DLD1 (cell line): ENCODE measurements around the gene CIT.

Experiments
- in situ Hi-C: cut with HindIII; loops from 2 replicates; pipeline ENCODE4 v1.10.0; 2017; ENCODE audit warnings: low sequenced_read_pairs

Gene CIT

DNA sequence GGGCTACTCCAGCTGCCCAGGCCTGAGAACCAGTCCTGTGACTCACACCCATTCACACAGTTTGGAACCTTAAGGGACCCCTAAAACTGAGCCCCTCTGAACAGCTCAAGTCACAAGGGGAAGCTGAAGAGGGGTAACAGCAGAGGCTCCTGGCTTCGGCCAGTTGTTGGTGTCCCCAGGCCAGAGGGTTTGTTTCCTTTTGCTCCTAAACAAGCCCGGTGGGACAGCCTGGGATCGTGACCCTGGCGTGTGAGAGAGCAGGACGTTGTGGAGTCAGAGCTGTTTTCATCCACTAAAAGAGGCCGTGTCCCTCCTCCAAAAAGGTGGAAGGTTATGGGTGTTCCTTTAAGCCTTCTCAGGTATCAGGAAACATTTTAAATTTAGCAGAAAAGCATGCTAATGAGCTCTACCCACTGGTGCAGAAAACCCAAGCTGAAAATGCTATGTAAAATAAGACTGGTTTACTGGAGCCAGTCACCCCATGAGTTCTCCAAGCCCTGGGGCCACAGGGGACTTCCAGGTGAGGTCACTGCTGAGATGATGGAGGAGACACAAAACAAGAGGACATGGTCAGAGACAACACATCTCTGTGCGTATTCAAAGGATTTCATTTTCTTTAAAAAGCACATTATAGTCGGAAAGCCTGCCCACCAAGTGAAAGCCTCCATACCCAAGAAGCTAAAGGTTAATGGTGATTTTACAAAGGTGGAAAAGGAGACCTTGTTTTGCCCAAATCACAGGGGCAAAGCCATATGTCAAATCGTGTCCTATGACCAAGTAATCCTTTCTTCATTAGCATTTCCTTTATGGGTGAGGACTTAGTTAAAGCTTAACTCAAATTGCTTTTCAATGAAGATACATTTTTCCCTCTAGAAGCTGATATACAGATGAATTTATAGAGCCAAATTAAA lies 195.1 kb downstream of the CIT start:
- in situ Hi-C loops: no loop called here

DNA sequence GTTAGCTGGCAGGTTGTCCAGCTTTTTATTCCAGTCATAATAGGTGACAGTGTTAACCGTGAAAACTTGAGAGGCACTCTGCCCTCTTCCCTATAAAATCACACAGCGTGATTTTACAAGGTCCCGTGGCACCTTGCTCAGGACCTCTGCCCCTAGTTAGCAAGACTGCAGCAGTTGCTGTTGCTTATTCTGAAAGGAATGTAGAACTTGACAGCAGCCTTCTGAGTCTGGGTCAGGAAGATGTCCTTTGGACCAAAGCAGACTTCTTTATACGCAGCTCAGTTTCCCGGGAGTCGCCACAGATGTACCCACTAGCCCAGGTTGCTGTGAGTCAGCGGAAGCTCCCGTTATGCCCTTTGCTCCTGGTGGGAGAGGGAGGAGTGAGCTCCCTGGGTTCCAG lies 196.0 kb downstream of the CIT start:
- in situ Hi-C loops: no loop called here

DNA sequence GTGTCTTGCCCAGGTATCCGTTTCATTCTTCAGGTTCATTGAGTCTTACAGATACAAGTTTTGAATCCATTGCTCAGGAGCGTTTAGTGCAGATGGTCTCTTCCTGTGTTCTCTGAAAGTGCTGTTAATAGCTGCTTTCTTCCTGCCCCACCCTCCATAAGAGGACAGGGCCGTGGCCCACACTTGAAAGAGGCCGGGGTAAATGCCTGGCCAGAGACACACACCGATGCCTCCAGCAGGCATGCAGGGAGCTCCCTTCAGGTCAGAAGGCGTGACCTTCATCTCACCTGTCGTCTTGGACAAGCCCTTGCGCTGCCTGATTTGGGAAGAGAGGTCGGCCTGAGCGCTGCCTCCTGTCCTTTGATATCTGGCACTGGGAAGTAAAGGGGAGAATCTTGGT lies 197.6 kb downstream of the CIT start:
- in situ Hi-C loops: no loop called here

DNA sequence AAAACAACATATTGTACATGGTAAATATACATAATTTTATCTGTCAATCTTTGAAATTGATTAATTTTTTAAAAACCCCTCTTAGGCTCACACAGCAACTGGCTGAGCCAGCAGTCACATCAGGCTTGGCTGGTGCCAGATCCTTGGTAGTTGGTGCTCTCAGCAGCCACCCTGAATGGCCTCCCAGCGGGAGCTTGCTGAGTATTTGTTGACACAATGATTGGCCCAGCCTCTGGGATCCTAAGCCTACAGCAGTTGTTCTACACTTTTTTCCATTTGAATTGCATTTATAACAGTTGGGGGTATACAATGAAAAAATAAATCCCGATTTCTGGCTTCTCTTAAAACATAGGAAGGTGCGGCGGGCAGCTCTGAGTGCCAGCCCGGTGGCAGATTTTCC lies 198.0 kb downstream of the CIT start:
- in situ Hi-C loops: no loop called here

DNA sequence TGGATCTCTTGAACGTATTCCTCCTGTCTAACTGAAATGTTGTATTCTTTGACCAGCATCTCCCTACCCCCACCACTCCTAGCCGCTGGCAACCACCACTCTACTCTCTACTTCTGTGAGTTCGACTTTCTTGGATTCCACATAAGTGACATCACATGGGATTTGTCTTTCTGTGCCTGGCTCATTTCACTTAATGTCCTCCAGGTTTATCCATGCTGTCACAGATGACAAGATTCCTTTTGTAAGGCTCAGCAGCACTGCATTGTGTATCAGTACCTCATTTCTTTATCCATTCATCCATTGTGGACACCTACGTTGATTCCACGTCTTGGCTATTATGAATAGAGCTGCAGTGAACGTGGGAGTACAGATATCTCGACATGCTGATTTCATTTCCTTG lies 198.7 kb downstream of the CIT start:
- in situ Hi-C loops: no loop called here

DNA sequence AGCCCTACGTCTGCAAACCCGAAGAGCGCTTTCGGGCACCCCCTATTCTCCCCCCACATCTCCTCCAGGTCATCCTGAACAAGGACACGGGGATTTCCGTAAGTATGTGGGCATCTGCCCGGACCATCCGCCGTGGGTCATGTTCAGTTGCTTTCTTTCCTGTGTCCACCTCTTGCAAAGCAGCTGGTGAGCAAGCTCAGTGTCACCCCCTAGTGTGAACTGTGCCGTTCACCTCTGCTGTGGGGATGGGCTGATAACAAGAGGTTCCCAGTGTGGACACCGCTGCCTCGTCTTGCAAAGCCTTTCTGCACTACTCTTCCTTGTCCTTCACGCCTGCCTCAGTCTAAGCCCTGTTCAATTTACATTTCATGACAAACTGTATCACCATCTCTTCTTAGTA lies 200.5 kb downstream of the CIT start:
- in situ Hi-C loops: no loop called here

DNA sequence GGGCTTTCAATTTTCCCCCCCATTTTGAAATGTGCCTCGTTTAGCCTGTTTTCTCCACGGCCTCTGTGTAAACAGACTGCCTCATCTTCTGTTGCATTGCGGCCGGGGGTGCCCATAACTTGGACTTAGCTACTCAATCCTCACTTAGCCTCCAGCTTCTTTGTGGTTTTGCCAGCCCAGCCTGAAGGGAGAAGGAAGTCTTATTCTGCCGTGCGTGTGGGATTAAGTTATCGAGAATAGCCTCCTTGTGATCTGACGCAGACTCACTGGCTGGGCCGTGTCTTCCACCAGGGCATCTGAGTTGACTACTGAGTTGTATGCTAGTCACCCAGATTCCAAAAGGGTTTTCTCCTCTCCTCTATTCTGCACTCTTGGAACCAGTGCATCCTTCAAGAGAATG lies 201.1 kb downstream of the CIT start:
- in situ Hi-C loops: no loop called here

DNA sequence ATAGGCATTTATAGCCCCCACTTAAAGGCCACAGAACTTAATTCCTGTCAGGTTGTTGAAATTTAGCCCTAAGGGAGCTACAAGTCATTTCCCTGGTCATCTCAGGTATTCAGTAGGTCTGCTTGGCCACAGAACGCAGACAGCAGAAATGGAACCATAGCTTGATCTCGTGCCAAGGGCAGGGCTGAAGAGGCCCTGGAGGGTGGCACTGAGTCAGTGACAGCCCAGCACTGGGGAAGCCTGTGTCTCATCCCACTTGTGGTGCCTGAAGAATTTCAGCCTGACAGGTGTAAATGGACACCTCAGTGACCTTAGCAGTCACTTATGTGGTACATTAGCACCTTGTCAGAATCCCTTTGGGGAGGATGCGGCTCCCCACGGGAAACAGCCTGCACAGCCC lies 202.6 kb downstream of the CIT start:
- in situ Hi-C loops: no loop called here

DNA sequence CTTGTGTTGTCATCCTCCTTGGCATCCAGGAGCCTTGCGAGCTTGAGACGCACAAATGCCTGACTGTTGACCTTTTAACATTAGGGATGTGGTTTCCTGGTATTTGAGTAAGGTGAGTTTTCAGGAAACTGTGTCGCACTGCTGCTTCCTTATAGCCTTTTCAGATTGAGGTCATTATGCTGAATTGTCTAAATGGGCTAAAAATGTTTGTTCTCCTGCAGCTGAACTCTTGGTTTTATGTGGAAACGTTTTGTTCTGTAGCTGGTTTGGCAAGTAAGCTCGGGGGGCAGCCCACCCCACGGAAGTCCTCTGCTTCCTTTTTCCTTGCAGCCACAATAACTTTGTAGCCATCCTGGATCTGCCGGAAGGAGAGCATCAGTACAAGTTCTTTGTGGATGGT lies 203.5 kb downstream of the CIT start:
- in situ Hi-C loops: no loop called here

DNA sequence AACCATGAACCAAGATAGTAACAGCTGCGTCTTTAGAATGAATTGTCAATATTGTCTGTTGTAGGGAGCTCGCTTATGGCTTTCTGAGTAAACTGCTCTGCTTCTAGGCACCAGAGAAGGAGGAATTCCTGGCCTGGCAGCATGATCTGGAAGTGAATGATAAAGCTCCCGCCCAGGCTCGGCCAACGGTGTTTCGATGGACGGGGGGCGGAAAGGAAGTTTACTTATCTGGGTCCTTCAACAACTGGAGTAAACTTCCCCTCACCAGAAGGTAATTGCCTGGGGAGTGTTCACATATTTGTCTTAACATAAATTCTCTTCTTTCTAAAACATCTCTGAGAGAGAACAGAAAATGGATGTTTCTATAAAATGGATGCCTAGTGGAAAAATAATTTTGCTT lies 204.9 kb downstream of the CIT start:
- in situ Hi-C loops: no loop called here

DNA sequence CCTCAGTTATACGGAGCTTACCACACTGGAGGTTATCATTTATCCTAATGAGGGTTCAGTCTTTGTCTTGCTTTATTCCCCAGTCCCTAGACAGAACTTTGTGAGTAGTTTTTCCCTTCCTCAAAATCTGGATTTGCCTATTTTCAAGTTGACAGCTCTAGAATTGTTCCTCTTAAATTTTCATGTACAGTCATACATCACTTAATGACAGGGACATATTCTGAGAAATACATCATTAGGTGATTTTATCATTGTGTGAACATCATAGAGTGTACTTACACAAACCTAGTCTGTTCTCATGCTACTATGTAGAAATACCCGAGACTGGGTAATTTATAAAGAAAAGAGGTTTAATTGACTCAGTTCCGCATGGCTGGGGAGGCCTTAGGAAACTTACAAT lies 206.1 kb downstream of the CIT start:
- in situ Hi-C loops: no loop called here

DNA sequence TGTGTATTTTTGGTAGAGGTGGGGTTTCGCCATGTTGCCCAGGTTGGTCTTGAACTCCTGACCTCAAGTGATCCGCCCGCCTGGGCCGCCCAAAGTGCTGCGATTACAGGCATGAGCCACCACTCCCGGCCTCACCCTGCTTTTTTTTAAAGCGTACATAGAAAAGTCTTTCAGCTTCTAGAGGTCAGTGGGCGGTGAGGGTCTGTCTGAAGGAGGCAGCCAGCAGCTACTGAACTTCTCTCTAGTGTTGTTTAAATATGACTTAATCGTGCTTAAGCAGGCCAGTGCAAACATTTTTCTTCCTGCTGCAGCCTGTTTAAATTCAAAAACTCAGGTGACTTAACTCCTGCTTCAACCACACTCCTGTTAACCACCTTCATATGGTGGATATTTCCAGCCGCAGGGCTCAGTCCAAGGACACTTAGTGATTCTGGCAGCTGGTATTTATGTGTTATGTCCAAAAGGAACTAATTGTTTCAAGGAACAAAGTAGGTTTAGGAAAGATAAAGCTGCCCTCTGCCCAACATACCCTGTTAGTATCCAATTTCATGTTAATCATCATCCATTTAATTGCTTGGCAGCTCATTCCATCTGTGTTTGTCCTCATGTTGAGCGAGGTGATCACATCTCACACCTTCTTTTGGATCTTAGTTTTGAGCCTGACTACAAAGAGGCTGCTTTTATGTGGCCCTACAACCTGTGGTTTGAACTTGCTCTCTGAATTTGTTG lies 207.2 kb downstream of the CIT start:
- in situ Hi-C loops: no loop called here

DNA sequence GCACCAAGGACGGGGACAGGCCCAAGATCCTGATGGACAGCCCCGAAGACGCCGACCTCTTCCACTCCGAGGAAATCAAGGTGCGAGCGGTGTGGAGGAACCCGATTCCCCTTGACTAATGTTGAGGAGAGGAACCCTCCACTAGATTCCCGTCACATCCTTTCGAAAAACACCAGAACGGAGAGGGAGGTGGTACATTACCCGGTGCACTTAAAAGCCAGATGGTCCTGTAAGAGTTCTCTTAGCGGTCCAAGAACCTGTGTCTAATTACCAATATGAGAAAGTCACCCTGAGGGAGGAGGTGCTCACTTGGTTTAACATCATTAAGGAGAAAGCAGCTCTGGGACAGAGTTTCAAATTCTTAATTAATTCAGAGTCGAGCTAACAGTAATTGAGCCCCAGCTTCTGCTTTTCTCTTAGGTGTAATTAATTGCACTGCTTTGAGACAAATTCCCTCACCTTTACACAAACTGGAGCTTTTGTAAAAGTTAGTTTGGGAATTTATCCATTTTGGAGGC lies 208.7 kb downstream of the CIT start:
- in situ Hi-C loops: no loop called here

DNA sequence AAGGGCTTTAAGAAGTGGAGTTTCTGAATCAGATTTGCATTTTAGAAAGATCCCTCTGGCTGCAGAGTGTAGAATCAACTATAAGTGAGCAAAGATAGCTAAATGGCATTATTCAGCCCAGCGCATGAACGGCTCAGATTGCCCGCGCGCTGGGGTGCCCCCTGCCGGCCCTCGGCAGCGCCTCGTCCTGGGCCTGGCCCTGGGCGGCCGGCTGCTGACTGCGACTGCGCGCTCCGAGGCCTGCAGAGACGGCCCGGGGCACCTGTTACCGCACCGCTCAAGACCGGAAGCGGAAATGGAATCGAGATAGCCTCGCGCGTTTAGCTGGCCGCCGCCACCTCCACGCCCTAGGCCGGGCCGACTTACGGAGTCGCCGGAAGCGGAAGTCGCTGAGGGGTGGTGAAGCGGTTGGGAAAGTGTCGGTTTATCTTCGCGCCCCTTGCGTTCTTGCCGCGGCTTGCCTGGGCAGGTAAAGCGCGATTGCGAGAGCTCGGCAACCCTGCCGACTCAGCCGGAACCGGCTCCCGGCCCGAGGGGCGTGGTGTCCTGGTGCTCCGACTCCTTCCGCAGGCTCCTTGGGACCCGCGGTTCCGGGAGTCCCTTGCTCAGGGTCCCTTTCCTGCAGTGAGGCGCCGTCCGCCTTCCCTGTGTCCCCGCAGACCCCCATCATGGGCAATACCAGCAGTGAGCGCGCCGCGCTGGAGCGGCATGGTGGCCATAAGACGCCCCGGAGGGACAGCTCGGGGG lies 209.4 kb downstream of the CIT start, which contains the start of gene PRKAB1:
Gene PRKAB1, plus strand, starts transcription at position 557 of the 747 bp plus-strand sequence. Its CDS starts 112 bp downstream, at position 669.
- in situ Hi-C loops: no loop called here

DNA sequence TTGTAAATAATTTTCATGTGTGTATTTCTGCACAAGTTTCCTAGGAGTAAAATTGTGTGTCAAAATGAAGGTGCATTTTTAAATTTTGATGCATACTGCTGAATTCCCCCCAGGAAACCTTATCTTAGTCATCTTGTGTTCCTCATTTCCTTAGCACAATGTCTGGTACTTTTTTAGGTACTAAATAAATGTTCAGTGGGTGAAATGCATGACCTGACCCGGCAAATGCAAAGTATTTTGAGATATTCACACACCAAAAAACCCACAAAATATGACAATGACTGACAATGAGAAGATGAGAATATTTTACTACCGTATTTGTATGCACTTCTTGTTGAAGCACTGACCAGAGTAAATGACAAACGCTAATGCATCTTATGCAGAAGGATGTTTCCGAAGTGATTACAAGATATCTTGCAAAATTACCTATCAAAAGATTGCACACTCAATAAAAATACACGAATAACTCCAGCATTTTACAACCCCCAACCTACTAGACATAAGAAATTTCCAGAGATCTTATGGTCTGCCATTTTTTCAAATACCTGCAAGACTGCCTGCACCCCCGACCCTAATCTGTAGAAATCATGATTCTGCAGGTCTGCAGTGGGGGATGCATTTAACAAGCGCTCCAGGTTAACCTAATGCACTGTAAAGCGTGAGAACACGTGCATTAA lies 210.1 kb downstream of the CIT start:
- in situ Hi-C loops: no loop called here

DNA sequence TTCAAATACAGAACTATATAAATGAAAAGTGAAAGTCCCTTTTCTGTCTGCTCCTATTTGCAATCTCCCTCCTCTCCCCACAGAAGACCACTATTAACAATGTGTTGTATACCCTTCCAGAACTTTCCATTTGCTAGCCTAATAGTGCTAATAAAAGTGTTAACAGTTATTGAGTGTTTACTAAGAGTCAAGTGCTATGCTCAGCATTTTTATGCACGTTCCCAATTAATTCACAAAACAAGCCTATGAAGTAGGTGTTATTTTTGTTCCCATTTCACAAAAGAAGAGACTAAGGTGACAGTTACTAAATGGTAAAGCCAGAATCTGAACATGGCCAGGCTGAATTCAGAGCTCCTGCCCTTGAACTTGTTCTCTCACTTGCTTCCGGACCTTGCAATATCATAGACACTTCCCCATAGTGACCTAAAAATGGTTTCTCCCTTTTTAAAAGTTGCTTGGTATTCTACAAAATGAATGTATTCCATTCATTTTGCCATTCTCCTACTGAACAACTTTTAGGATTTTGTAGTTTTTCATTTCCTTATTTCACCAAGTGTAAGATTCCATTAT lies 210.8 kb downstream of the CIT start:
- in situ Hi-C loops: no loop called here

DNA sequence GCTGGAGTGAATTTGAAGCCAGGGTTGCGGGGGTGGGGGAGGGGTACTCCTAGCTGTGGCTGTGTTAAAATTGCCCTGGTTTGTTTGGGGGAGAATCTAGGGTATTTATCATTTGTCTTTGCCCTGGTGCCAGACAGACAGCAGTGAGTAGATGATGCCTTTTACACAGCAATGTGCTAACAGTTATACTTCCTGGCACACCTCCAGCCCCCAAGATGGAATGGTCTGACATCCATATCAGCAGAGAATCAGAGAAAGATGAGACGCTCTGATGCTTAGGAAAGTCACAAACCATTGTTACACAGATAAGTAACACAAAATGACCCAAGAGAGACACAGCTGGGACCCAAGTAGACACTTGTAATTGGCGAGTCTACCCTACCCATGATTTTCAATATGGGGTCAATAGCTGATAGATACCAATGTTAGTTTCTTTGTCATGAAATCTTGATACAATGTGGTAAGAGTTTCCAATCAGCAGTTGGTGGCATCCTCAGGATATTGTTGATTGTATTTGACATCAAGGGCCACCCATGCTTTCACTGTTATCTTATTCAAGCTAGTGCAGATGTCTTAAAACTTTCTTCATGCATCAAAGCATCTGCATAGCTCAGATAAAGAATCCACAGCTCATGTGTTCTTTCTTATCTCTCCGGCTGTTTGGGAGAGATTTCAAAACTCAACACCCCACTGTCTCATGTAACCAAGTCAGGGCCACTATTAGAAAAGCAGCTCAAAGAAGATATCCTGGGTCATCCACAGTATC lies 211.8 kb downstream of the CIT start:
- in situ Hi-C loops: no loop called here

DNA sequence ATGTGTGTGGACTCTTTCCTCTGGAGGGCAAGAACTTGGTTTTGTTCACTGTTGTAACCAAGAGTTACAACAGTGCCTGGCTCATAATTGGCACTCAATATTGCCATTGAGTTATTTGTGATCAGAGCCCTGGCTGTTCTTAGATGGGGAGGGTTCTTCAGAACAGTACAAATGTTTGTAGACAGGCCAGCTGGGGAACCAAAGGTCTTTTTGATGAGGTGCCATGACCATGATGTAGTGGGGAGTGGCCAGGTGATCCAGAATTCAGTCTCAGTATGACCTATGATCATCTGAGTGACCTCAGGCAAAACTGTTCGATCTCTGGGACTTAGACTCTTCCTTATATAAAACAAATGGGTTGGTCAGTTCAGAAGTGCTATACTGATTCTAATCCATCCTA lies 212.5 kb downstream of the CIT start:
- in situ Hi-C loops: no loop called here

DNA sequence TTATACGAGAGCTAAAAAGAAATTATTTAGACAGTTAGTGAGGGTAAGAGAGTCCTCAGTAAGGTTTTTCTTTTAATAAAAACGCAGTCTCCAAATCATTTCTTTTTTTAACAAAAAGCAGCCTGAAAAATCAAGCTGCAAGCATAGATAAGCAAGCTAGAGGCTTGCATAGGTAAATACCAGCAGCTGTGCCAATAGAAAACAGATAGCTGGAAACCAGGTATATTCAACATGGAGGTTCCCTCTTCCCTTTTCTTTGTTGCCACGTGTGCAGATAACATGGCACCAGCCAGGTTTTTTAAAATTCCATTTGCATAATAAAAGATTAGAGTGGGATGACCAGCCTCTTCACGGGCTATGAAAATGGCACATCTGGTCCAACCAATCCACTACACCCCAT lies 215.2 kb downstream of the CIT start:
- in situ Hi-C loops: no loop called here

DNA sequence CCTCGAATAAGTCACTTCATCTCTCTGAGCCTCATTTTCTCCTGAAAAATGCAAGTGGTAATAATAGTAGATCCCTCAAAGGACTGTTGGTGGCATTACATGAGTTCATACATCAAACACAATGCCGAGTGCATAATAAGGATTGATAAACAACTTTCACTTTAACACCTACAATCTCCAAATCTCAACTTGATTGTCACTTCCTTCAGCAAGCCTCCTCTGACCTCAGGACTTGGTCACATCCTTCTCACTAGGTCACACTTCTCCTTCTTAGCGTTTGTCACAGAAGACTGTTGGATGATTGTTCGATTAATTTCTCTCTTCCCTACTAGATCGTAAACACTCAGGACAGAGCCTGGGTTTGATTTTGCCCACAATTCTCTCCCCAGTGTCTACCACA lies 217.0 kb downstream of the CIT start:
- in situ Hi-C loops: no loop called here
